Activated naive CD4-positive, alpha-beta T cell (primary cell): ENCODE results near the gene NPTX2.

Experiments used
- DNase-seq, 4 experiments: peaks; one replicate each; lab custom pipeline; 2025; lab: John Stamatoyannopoulos, UW

The NPTX2 gene

DNA sequence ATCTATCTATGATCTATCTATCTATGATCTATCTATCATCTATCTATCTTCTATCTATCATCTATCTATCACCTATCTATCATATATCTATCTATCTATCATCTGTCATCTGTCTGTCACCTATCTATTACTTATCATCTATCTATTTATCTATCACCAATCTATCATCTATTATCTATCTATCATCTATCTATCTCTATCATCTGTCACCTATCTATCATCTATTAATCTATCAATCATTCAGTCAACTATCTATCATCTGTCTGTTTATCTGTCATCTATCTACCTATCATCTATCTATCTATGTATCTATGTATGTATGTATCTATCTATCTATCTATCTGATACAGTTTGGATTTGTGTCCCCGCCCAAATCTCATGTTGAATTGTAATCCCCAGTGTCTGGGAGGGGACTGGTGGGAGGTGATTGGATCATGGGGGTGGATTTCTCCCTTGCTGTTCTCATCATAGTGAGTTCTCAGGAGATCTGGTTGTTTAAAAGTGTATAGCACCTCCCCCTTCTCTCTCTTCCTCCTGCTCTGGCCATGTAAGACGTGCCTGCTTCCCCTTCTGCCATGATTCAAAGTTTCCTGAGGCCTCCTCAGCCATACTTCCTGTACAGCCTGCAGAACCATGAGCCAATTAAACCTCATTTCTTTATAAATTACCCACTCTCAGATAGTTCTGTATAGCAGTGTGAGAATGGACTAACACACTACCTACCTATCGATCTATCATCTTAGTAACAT, 37.6 kb downstream of the NPTX2 start:
- no peak for DNase-seq

DNA sequence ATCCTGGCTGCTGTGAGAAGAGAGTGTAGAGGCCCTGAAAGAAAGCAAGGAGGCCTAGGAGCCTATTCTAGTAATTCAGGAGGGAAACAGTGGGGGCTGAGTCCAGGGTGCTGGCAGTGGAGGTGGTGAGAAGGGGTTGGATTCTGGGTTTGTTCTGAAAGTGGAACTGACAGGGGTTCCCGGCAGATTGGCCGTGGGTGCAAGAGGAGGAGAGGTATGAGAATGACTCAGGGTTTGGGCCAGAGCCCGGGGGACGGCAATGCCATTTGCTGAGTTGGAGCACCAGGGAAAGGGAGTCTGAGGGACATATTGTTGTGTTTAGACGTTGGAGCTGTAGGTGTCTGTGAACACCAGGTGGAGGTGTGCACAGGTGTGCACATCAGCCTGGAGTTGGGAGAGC, 38.5 kb downstream of the NPTX2 start:
- DNase-seq: no peak

DNA sequence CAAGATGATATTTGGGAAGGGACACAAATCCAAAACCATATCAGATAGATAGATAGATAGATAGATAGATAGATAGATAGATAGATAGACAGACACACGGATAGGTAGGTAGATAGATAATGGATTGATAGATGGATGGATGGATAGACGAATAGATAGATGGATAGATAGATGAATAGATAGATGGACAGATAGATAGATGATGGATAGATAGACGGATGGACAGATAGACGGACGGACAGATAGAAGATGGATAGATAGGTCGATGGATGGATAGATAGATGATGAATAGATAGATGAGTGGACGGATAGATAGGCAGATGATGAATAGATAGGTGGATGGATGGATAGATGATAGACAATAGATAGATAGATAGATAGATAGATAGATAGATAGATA, 39.8 kb downstream of the NPTX2 start:
- no peak for DNase-seq

DNA sequence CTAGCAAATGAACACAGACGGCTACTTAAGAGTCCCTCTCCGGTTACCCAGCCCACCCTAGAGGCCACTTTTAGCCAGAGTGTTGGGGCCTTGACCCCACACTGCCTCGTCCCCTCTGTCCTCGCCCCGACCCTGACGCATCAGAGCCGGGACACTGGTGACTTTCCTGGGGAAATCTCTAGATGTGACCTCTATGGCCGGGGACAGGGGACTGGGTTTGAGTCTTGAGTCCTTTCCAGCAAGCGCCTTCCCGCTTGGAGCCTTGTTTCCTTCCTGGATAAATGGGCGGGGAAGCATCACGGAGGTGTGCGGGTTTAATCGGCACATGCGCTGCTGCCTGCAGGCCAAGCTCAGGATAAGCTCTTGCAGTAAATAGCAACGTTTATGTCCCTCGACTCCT, 40.7 kb downstream of the NPTX2 start:
- DNase-seq: no peak

DNA sequence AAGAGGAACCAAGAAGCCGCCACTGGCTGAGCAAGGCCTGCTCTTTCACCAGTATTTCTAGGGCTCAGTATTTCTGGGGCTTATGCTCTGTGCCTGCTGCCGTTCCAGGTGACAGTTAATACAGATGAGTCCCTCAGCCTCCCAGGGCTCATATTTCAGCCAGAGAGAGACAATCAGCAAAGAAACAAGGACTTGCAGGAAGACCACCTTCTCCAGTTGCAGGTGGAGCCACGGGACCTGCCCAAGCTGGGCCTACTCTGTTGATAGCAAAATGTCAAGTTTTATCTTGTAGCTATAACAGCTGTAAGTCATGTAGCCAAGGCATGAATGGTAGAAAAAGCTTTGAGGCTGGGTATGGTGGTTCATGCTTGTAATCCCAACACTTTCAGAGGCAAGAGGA, 42.7 kb downstream of the NPTX2 start:
- DNase-seq: no peak

DNA sequence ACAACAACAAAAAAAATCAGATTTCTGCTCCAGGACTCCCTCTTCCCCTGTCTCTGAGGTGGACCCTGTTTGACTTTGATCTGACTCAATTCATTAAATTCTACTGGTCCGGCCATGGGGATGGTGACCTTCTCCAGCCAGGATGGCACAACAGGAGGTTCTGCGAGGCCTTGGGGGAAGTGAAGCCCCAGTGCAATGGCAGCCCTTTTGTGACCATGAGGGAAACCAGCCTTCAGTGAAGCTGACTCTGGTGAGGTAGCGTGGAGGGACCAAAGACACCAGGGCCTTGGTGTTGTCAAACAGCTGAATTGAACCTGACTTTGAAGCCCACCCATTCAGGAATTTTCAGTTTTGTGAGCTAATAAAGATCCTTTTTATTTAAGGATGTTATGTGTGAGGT, 44.5 kb downstream of the NPTX2 start:
- DNase-seq: no peak

DNA sequence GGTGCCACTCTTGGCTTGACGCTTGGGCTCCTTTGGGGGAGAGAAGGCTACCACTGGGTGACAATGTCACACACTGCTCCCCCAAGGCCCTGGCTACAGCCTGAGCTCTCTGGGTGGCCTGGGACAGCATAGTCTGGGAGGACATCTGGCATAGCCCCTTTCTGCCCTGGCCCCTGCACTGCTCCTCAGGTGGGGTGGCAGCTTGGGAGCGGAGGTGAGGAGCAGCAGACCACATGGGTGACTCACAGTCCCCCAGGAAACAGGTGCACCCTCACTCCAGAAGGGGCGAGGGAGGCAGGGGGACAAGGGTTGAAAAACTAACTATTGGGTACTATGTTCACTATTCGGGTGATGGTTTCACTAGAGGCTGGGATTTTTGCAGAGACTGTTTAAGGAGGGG, 45.2 kb downstream of the NPTX2 start:
- no peak for DNase-seq

DNA sequence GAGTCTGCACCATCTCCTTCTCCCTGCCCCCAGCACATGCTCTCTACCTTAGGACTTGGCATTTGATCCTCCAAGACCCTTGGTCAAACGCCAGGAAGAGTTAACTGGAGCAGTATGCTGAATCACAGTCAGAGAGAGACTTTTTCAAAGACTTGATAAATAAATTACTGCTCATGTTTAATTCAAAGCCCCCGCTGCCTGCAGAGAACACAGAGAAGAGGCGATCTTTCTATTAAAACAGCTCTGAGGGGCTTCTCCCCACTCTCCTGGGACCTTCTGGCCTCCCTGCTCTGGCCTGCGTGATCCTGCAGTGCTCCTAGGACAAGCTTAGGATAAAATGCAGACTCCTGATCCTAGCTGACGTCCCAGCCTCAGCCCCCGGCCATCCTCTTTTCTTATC, 47.8 kb downstream of the NPTX2 start:
- no peak for DNase-seq

DNA sequence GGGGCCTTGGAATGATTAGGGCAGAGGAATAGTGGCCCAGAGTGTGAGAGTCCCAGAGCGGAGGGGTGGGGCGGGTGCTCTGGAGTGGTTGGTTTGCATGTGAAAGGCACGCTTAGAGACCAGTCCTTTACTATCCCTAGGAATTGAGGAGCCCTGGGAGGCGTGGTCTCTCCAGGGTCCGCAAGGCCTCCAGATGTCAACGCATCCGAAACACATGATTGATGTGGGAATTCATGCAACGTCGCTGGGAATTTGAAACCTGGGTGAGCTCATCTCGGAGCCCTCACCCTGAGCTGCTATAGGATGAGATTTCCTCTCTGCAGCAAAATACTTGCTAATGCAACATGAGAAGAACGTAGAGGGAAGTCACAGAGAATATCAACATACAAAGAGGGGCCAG, 51.2 kb downstream of the NPTX2 start:
- no peak for DNase-seq

DNA sequence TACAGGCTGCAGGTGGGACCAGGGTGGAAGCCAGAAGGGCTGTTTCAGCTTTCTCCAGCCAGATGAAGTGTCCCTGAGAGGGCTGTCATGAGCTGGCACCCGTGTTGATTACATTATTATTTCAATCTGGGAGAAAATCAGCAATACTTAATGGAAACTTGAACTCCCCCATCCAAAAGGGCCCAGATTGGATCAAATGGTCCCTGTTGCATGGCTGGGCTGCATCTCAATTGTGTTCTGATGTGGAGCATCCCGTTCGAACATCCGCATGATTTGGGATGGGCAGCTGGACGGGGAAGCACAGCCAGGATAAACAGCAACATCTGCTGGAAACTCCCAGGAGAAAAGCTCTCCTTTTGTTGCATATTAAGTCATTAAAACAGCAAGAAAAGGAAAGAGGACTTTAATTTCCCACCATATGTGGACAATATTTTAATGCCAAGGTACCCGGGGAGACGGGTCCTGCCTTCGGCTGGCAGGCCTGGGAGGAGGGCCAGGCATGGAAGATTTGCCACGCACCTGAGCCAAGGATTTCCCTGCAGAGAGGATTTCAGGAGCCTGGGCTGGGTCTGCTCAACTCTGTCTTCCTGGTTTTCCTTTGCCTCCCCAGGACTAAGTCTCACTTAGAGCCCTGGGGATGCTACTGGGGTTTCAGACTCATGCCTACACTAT, 52.4 kb downstream of the NPTX2 start:
- DNase-seq: no peak

DNA sequence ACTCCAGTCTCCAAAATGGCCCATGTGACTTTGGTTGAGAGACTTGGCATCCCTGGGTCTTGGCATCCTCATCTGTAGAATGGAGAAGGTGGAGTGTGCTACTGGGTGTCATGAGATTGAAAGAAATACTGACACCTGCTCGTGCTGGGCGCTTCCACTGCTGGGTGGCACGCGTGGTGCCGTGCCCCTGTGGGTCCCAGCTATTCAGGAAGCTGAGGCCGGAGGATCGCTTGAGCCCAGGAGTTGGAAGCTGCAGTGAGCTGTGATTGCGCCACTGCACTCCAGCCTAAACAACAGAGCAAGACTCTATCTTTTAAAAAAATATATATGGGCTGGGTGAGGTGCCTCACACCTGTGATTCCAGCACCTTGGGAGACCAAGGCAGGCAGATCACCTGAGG, 53.1 kb downstream of the NPTX2 start:
- no peak for DNase-seq

DNA sequence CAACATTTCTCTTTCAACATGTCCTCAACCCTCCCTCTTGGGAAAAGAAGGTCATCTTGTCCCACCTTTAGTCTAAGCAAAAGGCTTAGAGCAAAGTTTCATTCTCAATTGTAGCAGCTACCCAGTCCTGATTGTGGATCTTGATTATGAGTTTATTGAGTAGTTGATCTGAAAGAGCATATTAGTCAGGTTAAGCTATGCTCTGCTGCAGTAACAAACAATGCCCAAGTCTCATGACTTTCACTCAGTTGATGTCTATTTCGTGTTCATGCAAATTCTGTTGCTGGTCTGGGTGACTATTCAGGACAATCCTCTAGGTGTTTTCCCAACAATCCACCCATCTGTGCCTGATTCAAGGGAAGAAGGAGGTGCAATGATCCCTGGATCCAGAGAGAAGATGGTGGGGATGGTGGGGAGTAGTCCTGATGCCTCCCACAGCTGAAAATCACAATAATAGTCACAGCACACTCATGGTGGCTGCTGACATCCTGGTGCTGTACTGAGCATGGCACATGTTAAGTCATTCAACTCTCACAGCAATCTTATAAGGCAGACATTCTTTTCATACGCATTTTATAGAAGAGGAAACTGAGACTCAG, 54.7 kb downstream of the NPTX2 start:
- DNase-seq: no peak

DNA sequence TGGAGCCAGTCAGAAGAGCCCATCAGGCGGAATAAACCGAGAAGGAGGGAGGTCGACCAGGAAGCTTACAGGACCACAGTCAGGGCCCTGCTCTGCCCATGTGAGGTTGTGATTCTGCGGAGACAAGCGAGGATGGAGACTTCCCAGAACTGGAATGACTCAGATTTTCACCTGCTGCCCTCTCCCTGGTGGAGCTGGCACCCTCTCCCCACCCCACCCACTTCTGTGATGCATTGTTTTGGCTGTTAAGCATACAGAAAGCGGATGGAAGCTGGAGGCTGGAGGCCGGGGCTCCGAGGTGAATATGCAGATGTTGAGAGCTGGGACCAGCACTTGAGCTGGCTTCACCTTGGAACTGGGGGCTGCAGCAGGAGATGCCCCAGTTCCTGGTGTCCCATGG, 57.4 kb downstream of the NPTX2 start:
- no peak for DNase-seq

DNA sequence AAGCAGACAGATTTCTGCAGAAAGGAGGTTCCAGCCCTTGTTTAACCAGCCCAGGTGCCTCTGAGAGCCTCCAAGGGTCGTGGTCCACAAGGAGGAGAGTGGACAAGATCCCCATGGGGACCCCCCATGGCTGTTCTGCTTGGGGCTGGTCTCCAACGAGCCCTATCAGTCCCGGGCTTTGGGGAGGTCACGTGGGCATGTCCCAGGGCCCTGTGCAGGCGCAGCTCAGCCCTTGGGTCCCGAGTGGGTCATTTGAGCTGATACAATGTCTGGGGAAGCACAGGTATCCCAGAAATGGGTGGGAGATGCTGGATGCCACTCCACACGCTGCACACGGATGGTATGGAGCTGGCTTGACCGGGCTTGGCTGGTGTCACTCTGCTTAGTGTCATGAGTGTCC, 57.8 kb downstream of the NPTX2 start:
- no peak for DNase-seq

DNA sequence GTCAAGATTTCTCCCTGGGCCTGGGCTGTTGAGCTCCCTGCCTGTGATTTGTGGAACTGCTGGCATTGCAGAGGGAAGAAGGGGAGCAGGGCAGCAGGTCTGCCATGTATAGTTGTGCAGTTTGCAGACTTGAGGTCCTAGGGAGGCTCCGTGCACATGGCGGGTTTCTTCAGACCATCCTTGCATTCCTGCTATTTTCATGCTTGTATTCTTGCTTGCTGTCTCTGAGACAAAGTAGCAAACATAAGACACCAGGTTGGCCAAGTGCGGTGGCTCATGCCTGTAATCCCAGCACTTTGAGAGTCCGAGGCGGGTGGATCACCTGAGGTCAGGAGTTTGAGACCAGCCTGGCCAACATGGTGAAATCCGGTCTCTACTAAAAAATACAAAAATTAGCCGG, 61.1 kb downstream of the NPTX2 start:
- DNase-seq: no peak
